K562 (cell line): ENCODE measurements around the gene DAG1. TPM values are rescaled to one million over a fixed set of nuclear protein-coding genes. Genes with fewer than 3 reads are reported as not detected.

Experiments
- ATAC-seq: fragments of 200-7000 bp; cut with Tn5 transposase; 3 replicates; pipeline ENCODE4 v1.9.1; 2020; ENCODE audit warnings: moderate library complexity
- BruUV-seq: library from RNA; stranded (reverse); fragments of 400-500 nt; replicated peaks from 2 replicates; lab custom pipeline; 2021; lab: Mats Ljungman, UMichigan
- CTCF ChIA-PET: fragments of 300-600 bp; formaldehyde crosslinking; extraction: SDS; loops from one replicate; lab custom pipeline; 2021; ENCODE audit warnings: low intra/inter-chr PET ratio; lab: Yijun Ruan, JAX
- POLR2A ChIA-PET: fragments of 300-600, 350-650 bp; sonication (Branson Sonifier 250); formaldehyde crosslinking; extraction: SDS; loops from one replicate; lab custom pipeline; 2021; ENCODE audit warnings: antibody characterized with exemption, inconsistent platforms; lab: Yijun Ruan, JAX
- DNase-seq, 4 experiments: peaks; one replicate each; pipeline versions ENCODE4 v3.0.0 to v3.0.0-alpha.2; 2011 to 2018; ENCODE audit warnings: low spot score in 3 of 4, mixed read lengths in 3 of 4; ENCODE audit errors: extremely low read depth in 1 of 4
- FAIRE-seq: peaks from 2 replicates; lab custom pipeline; 2011; peaks lifted over from hg19 to GRCh38; lab: Jason Lieb, UNC
- H2AFZ ChIP-seq: 2 replicates; pipeline ENCODE4 v1.6.0; 2011; ENCODE audit warnings: low read depth, low read length, control low read depth, inconsistent platforms
- H3K27ac ChIP-seq: fragments of 200-600 bp; 3 replicates; pipeline ENCODE4 v1.8.0; 2011; ENCODE audit warnings: low read depth, mild to moderate bottlenecking, control low read depth, inconsistent platforms, low read length, moderate library complexity, mixed read lengths; ENCODE audit errors: extremely low read depth
- H3K27me3 ChIP-seq, 2 experiments: fragments of 300-600 bp in 1 of 2; 2 replicates in 1 of 2; 3 replicates in 1 of 2; pipeline versions ENCODE4 v1.6.0 to v1.8.0; 2011; ENCODE audit warnings: inconsistent platforms in 2 of 2, low read length in 2 of 2, mild to moderate bottlenecking in 1 of 2, mixed read lengths in 1 of 2, moderate library complexity in 1 of 2; ENCODE audit not compliant: control insufficient read depth in 2 of 2, insufficient read depth in 2 of 2
- H3K36me3 ChIP-seq: fragments of 300-600 bp; 3 replicates; pipeline ENCODE4 v1.8.0; 2011; ENCODE audit warnings: mild to moderate bottlenecking, low read length, inconsistent platforms; ENCODE audit not compliant: control insufficient read depth, insufficient read depth
- H3K4me1 ChIP-seq, 2 experiments: fragments of 200-600 bp in 1 of 2; replicated peaks in 1 of 2; 2 replicates in 1 of 2; 3 replicates in 1 of 2; pipeline versions ENCODE4 v1.5.1 to v1.8.0; 2011; ENCODE audit warnings: inconsistent platforms in 2 of 2, low read length in 2 of 2, mild to moderate bottlenecking in 1 of 2, mixed read lengths in 1 of 2, moderate library complexity in 1 of 2; ENCODE audit not compliant: control insufficient read depth in 2 of 2, insufficient read depth in 2 of 2
- H3K4me2 ChIP-seq: 2 replicates; pipeline ENCODE4 v1.6.1; 2011; ENCODE audit warnings: low read length, control low read depth, inconsistent platforms, mixed read lengths; ENCODE audit not compliant: insufficient read depth
- H3K4me3 ChIP-seq: fragments of 200-600 bp; sonication (generic), shearing (Covaris generic); 2 replicates; pipeline ENCODE4 v1.5.1; 2016; ENCODE audit warnings: control low read depth, inconsistent platforms
- H3K79me2 ChIP-seq: fragments of 200-600 bp; 3 replicates; pipeline ENCODE4 v1.8.0; 2011; ENCODE audit warnings: low read length, inconsistent platforms; ENCODE audit not compliant: control insufficient read depth, insufficient read depth
- H3K9ac ChIP-seq, 2 experiments: 2 replicates each; pipeline versions ENCODE4 v1.6.0 to v1.6.1; 2011; ENCODE audit warnings: low read depth in 2 of 2, low read length in 2 of 2, control low read depth in 1 of 2, inconsistent platforms in 1 of 2, mild to moderate bottlenecking in 1 of 2, mixed read lengths in 1 of 2; ENCODE audit not compliant: insufficient read depth in 1 of 2
- H3K9me1 ChIP-seq: one replicate; pipeline ENCODE4 v1.6.0; 2011; ENCODE audit warnings: inconsistent platforms, mild to moderate bottlenecking, low read length, moderate library complexity; ENCODE audit not compliant: control insufficient read depth, insufficient read depth
- H3K9me3 ChIP-seq: replicated peaks from 2 replicates; pipeline ENCODE4 v1.5.1; 2011; ENCODE audit warnings: low read depth, low read length, inconsistent platforms; ENCODE audit not compliant: control insufficient read depth, insufficient read depth
- H4K20me1 ChIP-seq: replicated peaks from 2 replicates; pipeline ENCODE4 v1.6.1; 2011; ENCODE audit warnings: low read length, inconsistent platforms, mixed read lengths; ENCODE audit not compliant: control insufficient read depth, insufficient read depth
- CBX2 ChIP-seq: fragments of 200-600 bp; sonication (generic); IDR thresholded peaks from one replicate; pipeline ENCODE4 v1.6.1; 2012; ENCODE audit warnings: mild to moderate bottlenecking, low read length, inconsistent platforms; ENCODE audit not compliant: insufficient read depth, poor library complexity, severe bottlenecking
- CCAR2 ChIP-seq: fragments of 200-400 bp; formaldehyde crosslinking; IDR thresholded peaks from 2 replicates; pipeline ENCODE4 v1.6.1; 2017; ENCODE audit warnings: mild to moderate bottlenecking, low read depth, low read length
- HDAC2 ChIP-seq: fragments of 450-650 bp; IDR thresholded peaks from 2 replicates; pipeline ENCODE4 v1.6.1; 2016; ENCODE audit warnings: mild to moderate bottlenecking
- HLTF ChIP-seq: fragments of 450-650 bp; IDR thresholded peaks from 2 replicates; pipeline ENCODE4 v1.6.1; 2016
- POLR2G ChIP-seq: fragments of 200-400 bp; formaldehyde crosslinking; IDR thresholded peaks from 2 replicates; pipeline ENCODE4 v1.6.1; 2017; ENCODE audit warnings: low read depth, mild to moderate bottlenecking, antibody characterized with exemption, low read length, moderate library complexity
- RBFOX2 ChIP-seq: fragments of 200-400 bp; formaldehyde crosslinking; IDR thresholded peaks from 2 replicates; pipeline ENCODE4 v1.6.1; 2017; ENCODE audit warnings: low read depth, mild to moderate bottlenecking, low read length, moderate library complexity
- RFX1 ChIP-seq: fragments of 450-650 bp; IDR thresholded peaks from 2 replicates; pipeline ENCODE4 v1.6.1; 2016; ENCODE audit warnings: mild to moderate bottlenecking, moderate library complexity
- SAFB ChIP-seq: fragments of 200-400 bp; formaldehyde crosslinking; IDR thresholded peaks from 2 replicates; pipeline ENCODE4 v1.6.1; 2017; ENCODE audit warnings: low read depth, low read length, borderline replicate concordance
- TCF15 ChIP-seq: fragments of 250-450 bp; sonication (Bioruptor Pico); IDR thresholded peaks from 2 replicates; pipeline ENCODE4 v1.8.0; 2022; ENCODE audit warnings: moderate library complexity, mild to moderate bottlenecking, inconsistent platforms
- ZBTB11 ChIP-seq, 3 experiments: fragments of 200-800 bp in 1 of 3; fragments of 250-450 bp in 1 of 3; fragments of 450-650 bp in 1 of 3; sonication (Bioruptor Pico) in 1 of 3; sonication (Bioruptor generic) in 1 of 3; formaldehyde crosslinking in 1 of 3; IDR thresholded peaks; 2 replicates each; pipeline versions ENCODE4 v1.6.1 to v1.8.0; 2016 to 2022; ENCODE audit warnings: mild to moderate bottlenecking in 2 of 3, missing genetic modification characterization in 2 of 3, missing compliant biosample characterization in 1 of 3, moderate library complexity in 1 of 3
- ZNF592 ChIP-seq: fragments of 450-650 bp; IDR thresholded peaks from 2 replicates; pipeline ENCODE4 v1.6.1; 2017; ENCODE audit warnings: antibody characterized with exemption, mild to moderate bottlenecking
- WGBS: fragments of 100-300 bp; shearing (Covaris generic); methylation state at CpG from one replicate; pipeline ENCODE4 v1.1.6; 2016; ENCODE audit warnings: low coverage, mixed read lengths; ENCODE audit not compliant: insufficient coverage; ENCODE audit errors: missing lambda C conversion rate; 5-methylcytosine and 5-hydroxymethylcytosine counted together
- in situ Hi-C: fragments of 300-500 bp; cut with MboI; formaldehyde crosslinking; loops from 4 replicates; pipeline ENCODE4 v1.15.0; 2018; ENCODE audit warnings: inconsistent platforms, mixed read lengths
- intact Hi-C: fragments of 100-400 bp; cut with micrococcal nuclease; formaldehyde crosslinking; loops from 2 replicates; pipeline ENCODE4 v1.14.2; 2022
- polyA plus RNA-seq, 8 experiments: library from polyadenylated mRNA; depleted of rRNA in 4 of 8; stranded (reverse) in 5 of 8; unstranded in 3 of 8; fragments of >200 nt; fragmentation: Nextera tagmentation in 2 of 8; fragmentation: Illumina TruSeq in 1 of 8; extraction: Ambion mirVana in 2 of 8; extraction: Trizol in 1 of 8; gene quantifications; 2 replicates each; pipeline versions ENCODE4 v1.2.1 to v1.2.3, GENCODE V29; 2011 to 2014; ENCODE audit warnings: inconsistent platforms in 1 of 8, missing spikeins in 1 of 8
- total RNA-seq, 7 experiments: library from RNA; depleted of rRNA in 6 of 7; stranded (reverse); fragments of >200 nt in 6 of 7; fragmentation: Illumina TruSeq in 2 of 7; extraction: Trizol in 2 of 7; gene quantifications; 2 replicates each; pipeline versions ENCODE4 v1.2.1 to v1.2.3, GENCODE V29; 2011 to 2021; ENCODE audit warnings: low replicate concordance in 1 of 7

DAG1 gene
- total and polyA plus RNA-seq, 9 of the 15 experiments (the other 6 are each of a cell fraction or from before 2014, with no cell fraction given) = 0.29 to 19.6 (median 8.2) TPM

GRCh38 chr3:49553692-49554632 lies 83.9 kb downstream of the DAG1 start, which contains the start of gene BSN:
Gene BSN (plus strand): TSS chr3:49554477. CDS start chr3:49554603, 126 bp downstream.
- intact Hi-C loops (loop anchor here (10.0 kb wide), 1 partner anchor 351 kb away; the partner anchor contains the start of gene MST1R), in situ Hi-C loops (no loop called here)
- H3K4me1 ChIP-seq = peaks cover 14 to 27% of the 10 kb centered on the region in 2 experiments; a peak in 4 of 5 replicates
- peak within 1 kb of the TSS; percentile 52 for H3K4me3 ChIP-seq
- DNase-seq (peak; percentile 92 to 99 (median 98)), FAIRE-seq (peak; percentile 58), ATAC-seq (peak; percentile 94)
- H3K79me2 ChIP-seq = peaks cover 3% of the 10 kb centered on the region; the same call in 1 of the 3 replicates
- peak within 1 kb of the TSS; percentile 54 for H3K27ac ChIP-seq
- H3K9me3 ChIP-seq = no peaks in the 10 kb centered on the region
- BruUV-seq = TSS peak; percentile 83
- H3K36me3 ChIP-seq = no peaks in the 10 kb centered on the region
- ChIA-PET CTCF (no interaction called here), POLR2A (interaction anchor here (0.6 to 1.3 kb wide), 3 partner anchors 14 to 406 kb away, joined by 3 to 6 read pairs (median 4); no protein-coding TSS in a partner anchor)
- peak within 1 kb of the TSS; percentile 87 for H2AFZ ChIP-seq
- no peaks in the 10 kb centered on the region for H3K27me3 ChIP-seq
- H3K9ac ChIP-seq = peak within 1 kb of the TSS; percentile 66 to 93
- peak within 1 kb of the TSS; percentile 97 for H3K4me2 ChIP-seq
- H4K20me1 ChIP-seq = 0 out of 2 replicates have a peak, but pooled peaks cover 4% of the 10 kb centered on the region
- no peaks in the 10 kb centered on the region for H3K9me1 ChIP-seq
- 5% methylated on average over 18 of the region's 76 CpGs for WGBS
- no peak for TF ChIP-seq CBX2
- 0 out of 2 replicates have a peak, but pooled peaks have one; percentile 21 for TF ChIP-seq HDAC2
- TF ChIP-seq ZBTB11 (CRISPR knock-in tag; IDR thresholded peaks at IDR 0.05) = peak in 1 of 3 experiments; percentile 32; a peak in 1 of 6 replicates
- no peak for TF ChIP-seq CCAR2
- TF ChIP-seq HLTF = no peak
- peak; percentile 71 for TF ChIP-seq POLR2G
- no peak for TF ChIP-seq SAFB
- TF ChIP-seq ZNF592 = no peak
- TF ChIP-seq RBFOX2 = peak; percentile 67
- TF ChIP-seq RFX1 = peak; percentile 68
- no peak for TF ChIP-seq TCF15 (CRISPR knock-in tag)
